ENCODE results near the gene SYT12.

Gene SYT12

GRCh38 chr11:67055812-67056211, 32.9 kb downstream of the SYT12 start:
- DNase-seq (ENCODE audit: low read depth) = no peak

GRCh38 chr11:67056267-67057204, 33.6 kb downstream of the SYT12 start, which contains the start of gene RHOD:
Gene RHOD (plus strand): TSS chr11:67056847. CDS start chr11:67056903, 56 bp downstream.
- DNase-seq (ENCODE audit: low read depth) = no peak

- no peak for DNase-seq (ENCODE audit: low read depth)
These were observed 34.3 kb downstream of the SYT12 start for GRCh38 chr11:67057205-67057672.

- DNase-seq (ENCODE audit: low read depth) = no peak
These were observed 35.6 kb downstream of the SYT12 start for GRCh38 chr11:67058506-67058905.

- no peak for DNase-seq (ENCODE audit: low read depth)
These were observed 36.7 kb downstream of the SYT12 start for GRCh38 chr11:67059671-67060070.

GRCh38 chr11:67060111-67060522, 37.2 kb downstream of the SYT12 start:
- no peak for DNase-seq (ENCODE audit: low read depth)

GRCh38 chr11:67062526-67063373, 39.8 kb downstream of the SYT12 start:
- no peak for DNase-seq (ENCODE audit: low read depth)

GRCh38 chr11:67066333-67066709, 43.4 kb downstream of the SYT12 start:
- no peak for DNase-seq (ENCODE audit: low read depth)

GRCh38 chr11:67071420-67072284, 48.7 kb downstream of the SYT12 start:
- DNase-seq (ENCODE audit: low read depth) = peak; percentile 40

GRCh38 chr11:67072295-67072694, 49.4 kb downstream of the SYT12 start:
- no peak for DNase-seq (ENCODE audit: low read depth)

- no peak for DNase-seq (ENCODE audit: low read depth)
These were observed 51.0 kb downstream of the SYT12 start for GRCh38 chr11:67073908-67074307.

GRCh38 chr11:67076202-67076601, 53.3 kb downstream of the SYT12 start:
- DNase-seq (ENCODE audit: low read depth) = no peak

- DNase-seq (ENCODE audit: low read depth) = no peak
These were observed 56.3 kb downstream of the SYT12 start for GRCh38 chr11:67079065-67079705.

- no peak for DNase-seq (ENCODE audit: low read depth)
These were observed 59.3 kb downstream of the SYT12 start for GRCh38 chr11:67082071-67082791.

- no peak for DNase-seq (ENCODE audit: low read depth)
These were observed 60.9 kb downstream of the SYT12 start for GRCh38 chr11:67083786-67084366.

GRCh38 chr11:67085617-67086016, 62.7 kb downstream of the SYT12 start:
- no peak for DNase-seq (ENCODE audit: low read depth)

GRCh38 chr11:67090717-67091116, 67.8 kb downstream of the SYT12 start:
- no peak for DNase-seq (ENCODE audit: low read depth)

GRCh38 chr11:67095214-67095507, 72.2 kb downstream of the SYT12 start:
- DNase-seq (ENCODE audit: low read depth) = no peak

- DNase-seq (ENCODE audit: low read depth) = no peak
These were observed 76.0 kb downstream of the SYT12 start for GRCh38 chr11:67098799-67099429.

GRCh38 chr11:67099831-67100324, 76.9 kb downstream of the SYT12 start:
- no peak for DNase-seq (ENCODE audit: low read depth)

All from stimulated activated CD8-positive, alpha-beta memory T cell treated with anti-CD3 and anti-CD28 coated beads, Interleukin-15, amount 100 ng/mL, for 1 hour (primary cell).